ENCODE measurements around the gene OSBPL3. TPM values are rescaled to one million over a fixed set of nuclear protein-coding genes. Genes with fewer than 3 reads are reported as not detected.

Gene OSBPL3
- polyA plus RNA-seq, 3 donors = 2.6 to 9.2 (median 3.7) TPM

- Histone ChIP-seq H3K4me1 (ENCODE audit: control insufficient read depth in 1 of 2, insufficient read depth in 2 of 2, low read length in 2 of 2) (peaks cover 33 to 36% of the 10 kb centered on the region in 2 donors), H3K4me2 (replicated peaks; ENCODE audit: extremely low read depth, low read length, poor library complexity, severe bottlenecking) (peak overlapping the region; percentile 60), H3K9me3 (replicated peaks in 1 of 2; ENCODE audit: control insufficient read depth in 1 of 2, insufficient read depth in 1 of 2, low read length in 2 of 2) (no peaks in the 10 kb centered on the region), H3K36me3 (replicated peaks in 1 of 2; ENCODE audit: control insufficient read depth in 1 of 2, insufficient read depth in 2 of 2, low read length in 2 of 2) (peaks cover 0 to 10% of the 10 kb centered on the region in 2 donors), H3K27me3 (ENCODE audit: control insufficient read depth in 2 of 2, insufficient read depth in 2 of 2, low read length in 2 of 2) (no peaks in the 10 kb centered on the region), H3K9ac (ENCODE audit: insufficient read depth, low read length, poor library complexity, severe bottlenecking) (peak overlapping the region; percentile 60), H3K4me3 (replicated peaks in 1 of 3; ENCODE audit: low read depth in 2 of 3, low read length in 3 of 3) (peak overlapping the region in 1 of 3 experiments; percentile 18), H3K27ac (ENCODE audit: low read depth in 1 of 2, low read length in 2 of 2) (peak overlapping the region; percentile 60 to 93), H4K20me1 (ENCODE audit: insufficient read depth, low read length) (no peaks in the 10 kb centered on the region), H3K79me2 (ENCODE audit: insufficient read depth, low read length) (no peaks in the 10 kb centered on the region), H2AFZ (ENCODE audit: insufficient read depth, low read depth, low read length, poor library complexity, severe bottlenecking) (no peak overlapping the region)
- H3K4me1 Mint-ChIP-seq = peaks cover 40% of the 10 kb centered on the region
- H3K4me3 Mint-ChIP-seq = peak overlapping the region in 1 of 2 donors; percentile 61
- H3K36me3 Mint-ChIP-seq = peaks cover 13 to 24% of the 10 kb centered on the region in 2 donors
- no peaks in the 10 kb centered on the region for H3K9me3 Mint-ChIP-seq
- peak; percentile 90 to 95 (median 95) for DNase-seq
- peak overlapping the region; percentile 94 to 98 (median 98) for H3K27ac Mint-ChIP-seq
- intact Hi-C loops (cut with micrococcal nuclease) = loop anchor here in 1 of 2 donors (1.0 to 5.0 kb wide), 2 partner anchors 12 to 161 kb away; partner anchors contain the start of gene OSBPL3
- no peaks in the 10 kb centered on the region for H3K27me3 Mint-ChIP-seq (ENCODE audit: low read depth in 3 of 3)
- 5% methylated on average over 4 of the region's 9 CpGs for WGBS (ENCODE audit: insufficient coverage)
- TF ChIP-seq, protein P1, sequence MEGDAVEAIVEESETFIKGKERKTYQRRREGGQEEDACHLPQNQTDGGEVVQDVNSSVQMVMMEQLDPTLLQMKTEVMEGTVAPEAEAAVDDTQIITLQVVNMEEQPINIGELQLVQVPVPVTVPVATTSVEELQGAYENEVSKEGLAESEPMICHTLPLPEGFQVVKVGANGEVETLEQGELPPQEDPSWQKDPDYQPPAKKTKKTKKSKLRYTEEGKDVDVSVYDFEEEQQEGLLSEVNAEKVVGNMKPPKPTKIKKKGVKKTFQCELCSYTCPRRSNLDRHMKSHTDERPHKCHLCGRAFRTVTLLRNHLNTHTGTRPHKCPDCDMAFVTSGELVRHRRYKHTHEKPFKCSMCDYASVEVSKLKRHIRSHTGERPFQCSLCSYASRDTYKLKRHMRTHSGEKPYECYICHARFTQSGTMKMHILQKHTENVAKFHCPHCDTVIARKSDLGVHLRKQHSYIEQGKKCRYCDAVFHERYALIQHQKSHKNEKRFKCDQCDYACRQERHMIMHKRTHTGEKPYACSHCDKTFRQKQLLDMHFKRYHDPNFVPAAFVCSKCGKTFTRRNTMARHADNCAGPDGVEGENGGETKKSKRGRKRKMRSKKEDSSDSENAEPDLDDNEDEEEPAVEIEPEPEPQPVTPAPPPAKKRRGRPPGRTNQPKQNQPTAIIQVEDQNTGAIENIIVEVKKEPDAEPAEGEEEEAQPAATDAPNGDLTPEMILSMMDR (IDR thresholded peaks at IDR 0.05) = no peak
Observed at GRCh38 chr7:24821045-24821753, 158.8 kb downstream of the OSBPL3 start.

DNA sequence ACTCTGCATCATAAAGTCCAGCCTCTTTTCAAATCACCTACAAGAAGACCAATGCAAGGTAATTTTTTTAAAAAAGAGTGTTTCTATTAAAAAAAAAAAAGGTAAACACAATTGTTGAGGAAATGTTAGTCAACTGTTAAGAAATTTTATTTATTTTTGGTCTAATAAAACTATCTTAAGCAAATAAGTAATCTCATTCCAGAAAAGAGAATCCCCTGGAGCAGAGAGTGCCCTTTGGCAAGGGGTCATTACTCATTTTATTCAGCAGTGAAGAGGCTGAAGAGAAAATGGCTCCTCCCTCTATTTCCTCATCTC lies 159.3 kb downstream of the OSBPL3 start:
- H3K27me3 ChIP-seq (ENCODE audit: control insufficient read depth in 2 of 2, insufficient read depth in 2 of 2, low read length in 2 of 2) = no peaks in the 10 kb centered on the region
- H4K20me1 ChIP-seq (ENCODE audit: insufficient read depth, low read length) = no peaks in the 10 kb centered on the region
- H3K4me3 Mint-ChIP-seq = no peak overlapping the region
- H3K4me3 ChIP-seq (replicated peaks in 1 of 3; ENCODE audit: low read depth in 2 of 3, low read length in 3 of 3) = peak overlapping the region in 1 of 3 experiments; percentile 33
- intact Hi-C loops (cut with micrococcal nuclease) = loop anchor here in 1 of 2 donors (1.0 to 5.0 kb wide), 2 partner anchors 13 to 162 kb away; partner anchors contain the start of gene OSBPL3
- TF ChIP-seq, protein P1 (IDR thresholded peaks at IDR 0.05) = no peak
- no peaks in the 10 kb centered on the region for H3K9me3 Mint-ChIP-seq
- H2AFZ ChIP-seq (ENCODE audit: insufficient read depth, low read depth, low read length, poor library complexity, severe bottlenecking) = no peak overlapping the region
- no peak for DNase-seq
- peak overlapping the region in 1 of 2 donors; percentile 93 for H3K27ac ChIP-seq (ENCODE audit: low read depth in 1 of 2, low read length in 2 of 2)
- H3K27me3 Mint-ChIP-seq (ENCODE audit: low read depth in 3 of 3) = no peaks in the 10 kb centered on the region
- peaks cover 0 to 14% of the 10 kb centered on the region in 2 donors for H3K36me3 ChIP-seq (replicated peaks in 1 of 2; ENCODE audit: control insufficient read depth in 1 of 2, insufficient read depth in 2 of 2, low read length in 2 of 2)
- peak overlapping the region; percentile 65 for H3K4me2 ChIP-seq (replicated peaks; ENCODE audit: extremely low read depth, low read length, poor library complexity, severe bottlenecking)
- H3K36me3 Mint-ChIP-seq = peaks cover 16 to 25% of the 10 kb centered on the region in 2 donors
- H3K79me2 ChIP-seq (ENCODE audit: insufficient read depth, low read length) = no peaks in the 10 kb centered on the region
- H3K9ac ChIP-seq (ENCODE audit: insufficient read depth, low read length, poor library complexity, severe bottlenecking) = no peak overlapping the region
- peak overlapping the region; percentile 94 to 98 (median 98) for H3K27ac Mint-ChIP-seq
- H3K9me3 ChIP-seq (replicated peaks in 1 of 2; ENCODE audit: control insufficient read depth in 1 of 2, insufficient read depth in 1 of 2, low read length in 2 of 2) = no peaks in the 10 kb centered on the region
- H3K4me1 Mint-ChIP-seq = peaks cover 35% of the 10 kb centered on the region
- H3K4me1 ChIP-seq (ENCODE audit: control insufficient read depth in 1 of 2, insufficient read depth in 2 of 2, low read length in 2 of 2) = peaks cover 28 to 31% of the 10 kb centered on the region in 2 donors
